SK-N-MC (cell line): ENCODE measurements around the gene BTRC.

Experiments
- EZH2 ChIP-seq: fragments of 200-600 bp; sonication (generic); IDR thresholded peaks from one replicate; pipeline ENCODE4 v1.6.1; 2017; ENCODE audit warnings: antibody characterized with exemption
- POLR2AphosphoS5 ChIP-seq: IDR thresholded peaks from 2 replicates; pipeline ENCODE4 v1.6.1; 2012; ENCODE audit warnings: mild to moderate bottlenecking, low read depth, low read length, borderline replicate concordance

DNA sequence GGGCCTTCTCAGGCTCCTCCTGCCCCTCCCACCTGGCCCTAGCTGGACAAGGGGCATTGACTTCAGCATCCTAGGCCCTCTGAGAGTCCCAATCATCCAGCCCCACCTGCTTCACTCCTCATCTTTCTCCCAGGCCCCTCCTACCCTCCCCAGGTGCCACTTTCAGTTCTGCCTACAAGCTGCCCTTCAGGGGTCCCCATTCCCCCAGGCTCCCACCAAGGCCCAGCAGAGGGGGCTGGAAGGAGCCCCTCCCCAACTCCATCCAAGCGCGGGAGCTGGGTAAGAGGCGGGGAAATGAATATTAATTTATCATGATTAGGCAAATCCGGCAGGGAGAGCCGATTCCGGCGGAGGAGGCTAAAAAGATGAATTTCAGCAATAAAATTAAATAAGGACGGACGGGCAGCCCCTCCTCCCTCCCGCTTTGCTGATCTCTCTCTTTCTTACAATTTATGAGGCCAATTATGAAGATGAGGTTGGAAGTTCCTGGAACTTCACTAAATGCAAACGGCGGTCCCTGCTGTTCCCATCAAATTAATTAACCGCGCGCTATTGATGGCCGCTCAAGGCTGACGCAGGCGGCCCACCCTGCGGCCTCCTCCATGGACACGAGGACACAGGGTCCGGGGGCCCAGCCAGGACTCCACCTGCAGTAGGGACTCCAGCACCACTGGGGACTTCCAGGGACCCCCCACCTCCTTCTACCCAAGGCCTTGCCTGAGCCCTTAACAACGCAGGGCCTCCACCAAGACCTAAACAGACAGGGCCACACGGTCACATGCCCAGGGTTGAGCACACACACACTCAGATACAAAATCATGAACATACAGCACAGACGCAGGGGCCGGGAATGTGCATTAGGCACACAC, 220.2 kb downstream of the BTRC start:
- no peak for TF ChIP-seq EZH2
- no peak for TF ChIP-seq POLR2AphosphoS5
